ENCODE measurements around the gene B3GNT5.

The B3GNT5 gene, protein sequence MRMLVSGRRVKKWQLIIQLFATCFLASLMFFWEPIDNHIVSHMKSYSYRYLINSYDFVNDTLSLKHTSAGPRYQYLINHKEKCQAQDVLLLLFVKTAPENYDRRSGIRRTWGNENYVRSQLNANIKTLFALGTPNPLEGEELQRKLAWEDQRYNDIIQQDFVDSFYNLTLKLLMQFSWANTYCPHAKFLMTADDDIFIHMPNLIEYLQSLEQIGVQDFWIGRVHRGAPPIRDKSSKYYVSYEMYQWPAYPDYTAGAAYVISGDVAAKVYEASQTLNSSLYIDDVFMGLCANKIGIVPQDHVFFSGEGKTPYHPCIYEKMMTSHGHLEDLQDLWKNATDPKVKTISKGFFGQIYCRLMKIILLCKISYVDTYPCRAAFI

DNA sequence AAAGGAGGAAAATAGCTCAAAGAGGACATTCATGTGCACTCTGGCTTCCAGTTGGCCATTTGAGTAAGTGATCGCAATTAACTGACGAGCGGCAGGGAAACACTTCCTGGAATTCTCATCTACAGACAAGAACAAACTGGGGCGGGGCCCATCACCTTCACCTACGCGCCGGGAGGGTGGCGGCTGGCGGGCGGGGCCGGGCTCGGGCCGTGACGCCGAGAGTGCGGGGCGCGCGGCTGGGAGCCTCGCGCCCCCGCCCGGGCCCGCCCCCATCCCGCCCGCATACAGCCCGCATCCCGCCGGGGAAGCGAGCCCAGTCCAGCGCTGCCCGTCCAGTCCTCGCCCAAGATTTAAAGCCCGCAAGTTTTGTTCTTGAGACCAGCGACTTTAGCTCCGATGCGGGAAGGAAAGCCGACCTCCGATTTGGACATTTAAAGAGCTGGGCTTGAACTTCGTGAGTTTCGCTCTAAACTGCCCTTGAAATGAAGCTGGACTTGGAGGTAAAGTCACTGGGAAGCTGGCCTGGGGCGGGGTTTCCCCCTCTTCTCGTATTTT lies at the start of gene B3GNT5:
Gene B3GNT5, plus strand, starts transcription at position 281 of the 555 bp plus-strand sequence. CDS start 16,546 bp downstream, outside the sequence.
- in situ Hi-C loops (cut with HindIII; ENCODE audit: low pct_ligation_motif_present, low pct_unique_long_range_greater_than_20kb, low sequenced_read_pairs), result no loop called here
- peak; percentile 32 for DNase-seq

- DNase-seq, result no peak
- in situ Hi-C loops (cut with HindIII; ENCODE audit: low pct_ligation_motif_present, low pct_unique_long_range_greater_than_20kb, low sequenced_read_pairs), result no loop called here
Observed at GRCh38 chr3:183203670-183204069, 49.4 kb upstream of the B3GNT5 start.

- in situ Hi-C loops (cut with HindIII; ENCODE audit: low pct_ligation_motif_present, low pct_unique_long_range_greater_than_20kb, low sequenced_read_pairs), result no loop called here
- no peak for DNase-seq
Observed at GRCh38 chr3:183208260-183208659, 44.8 kb upstream of the B3GNT5 start.

GRCh38 chr3:183208800-183209199 lies 44.3 kb upstream of the B3GNT5 start:
- in situ Hi-C loops (cut with HindIII; ENCODE audit: low pct_ligation_motif_present, low pct_unique_long_range_greater_than_20kb, low sequenced_read_pairs), result no loop called here
- no peak for DNase-seq

DNA sequence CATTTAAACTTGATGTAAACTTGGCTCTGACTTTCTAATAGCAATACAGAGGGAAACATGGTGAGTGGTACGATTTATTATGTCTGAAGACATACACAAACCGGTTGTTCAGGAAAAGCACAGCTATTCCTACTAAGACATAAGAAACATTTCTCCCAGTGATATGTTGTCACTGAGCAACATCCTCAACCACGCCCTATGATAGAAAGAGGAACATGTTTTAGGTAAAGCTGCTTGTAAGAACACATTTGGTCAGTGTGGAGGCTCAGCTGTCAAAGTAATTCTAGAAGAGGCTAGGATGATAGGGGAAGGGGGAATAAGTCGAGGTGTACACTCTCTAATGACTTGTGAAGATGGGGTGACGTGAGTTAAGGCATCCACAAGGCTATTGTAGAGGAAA lies 42.7 kb upstream of the B3GNT5 start:
- in situ Hi-C loops (cut with HindIII; ENCODE audit: low pct_ligation_motif_present, low pct_unique_long_range_greater_than_20kb, low sequenced_read_pairs), result no loop called here
- no peak for DNase-seq

GRCh38 chr3:183210862-183211341 lies 42.2 kb upstream of the B3GNT5 start:
- DNase-seq, result no peak
- in situ Hi-C loops (cut with HindIII; ENCODE audit: low pct_ligation_motif_present, low pct_unique_long_range_greater_than_20kb, low sequenced_read_pairs), result no loop called here

- DNase-seq, result no peak
- in situ Hi-C loops (cut with HindIII; ENCODE audit: low pct_ligation_motif_present, low pct_unique_long_range_greater_than_20kb, low sequenced_read_pairs), result no loop called here
Observed at GRCh38 chr3:183211352-183211751, 41.7 kb upstream of the B3GNT5 start.

DNA sequence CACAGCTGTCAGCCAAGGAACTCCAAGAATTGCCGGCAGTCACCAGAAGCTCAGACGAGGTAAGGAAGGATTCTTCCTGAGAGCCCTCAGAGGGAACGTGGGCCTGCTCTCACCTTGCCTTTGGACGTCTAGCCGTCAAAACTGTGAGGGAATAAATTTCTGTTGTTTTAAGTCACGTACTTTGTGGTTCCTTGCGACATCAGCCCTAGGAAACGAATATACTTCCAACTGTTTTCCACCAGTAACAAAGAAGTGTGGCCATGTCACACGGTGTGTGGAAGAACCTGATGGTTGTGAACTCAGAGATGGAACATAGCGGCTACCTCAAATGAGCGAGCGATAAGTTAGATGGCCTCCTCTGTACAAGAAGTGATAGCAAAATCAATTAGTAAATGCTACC lies 41.0 kb upstream of the B3GNT5 start:
- DNase-seq, result no peak
- in situ Hi-C loops (cut with HindIII; ENCODE audit: low pct_ligation_motif_present, low pct_unique_long_range_greater_than_20kb, low sequenced_read_pairs), result no loop called here

- in situ Hi-C loops (cut with HindIII; ENCODE audit: low pct_ligation_motif_present, low pct_unique_long_range_greater_than_20kb, low sequenced_read_pairs), result no loop called here
- no peak for DNase-seq
Observed at GRCh38 chr3:183212565-183212964, 40.5 kb upstream of the B3GNT5 start.

- in situ Hi-C loops (cut with HindIII; ENCODE audit: low pct_ligation_motif_present, low pct_unique_long_range_greater_than_20kb, low sequenced_read_pairs), result no loop called here
- DNase-seq, result no peak
Observed at GRCh38 chr3:183213415-183214276, 39.4 kb upstream of the B3GNT5 start.

DNA sequence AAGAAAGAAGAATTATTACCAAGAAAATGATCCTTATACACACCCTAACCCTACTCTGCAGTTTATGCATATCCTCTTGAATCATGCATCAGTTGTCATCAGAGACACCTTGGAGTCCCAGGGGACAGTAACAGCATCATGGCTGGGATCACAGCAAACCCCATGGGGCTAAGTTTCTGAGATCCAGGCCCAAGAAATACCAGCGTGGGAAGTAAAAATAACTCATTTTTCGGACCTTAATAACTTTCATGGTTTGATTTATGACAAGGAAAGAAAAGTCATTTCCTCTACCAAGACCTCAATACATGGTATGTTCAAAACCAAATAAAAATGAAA lies 38.8 kb upstream of the B3GNT5 start:
- no peak for DNase-seq
- in situ Hi-C loops (cut with HindIII; ENCODE audit: low pct_ligation_motif_present, low pct_unique_long_range_greater_than_20kb, low sequenced_read_pairs), result no loop called here

GRCh38 chr3:183215591-183216202 lies 37.4 kb upstream of the B3GNT5 start:
- in situ Hi-C loops (cut with HindIII; ENCODE audit: low pct_ligation_motif_present, low pct_unique_long_range_greater_than_20kb, low sequenced_read_pairs), result no loop called here

GRCh38 chr3:183217548-183218332 lies 35.3 kb upstream of the B3GNT5 start:
- in situ Hi-C loops (cut with HindIII; ENCODE audit: low pct_ligation_motif_present, low pct_unique_long_range_greater_than_20kb, low sequenced_read_pairs), result no loop called here
- DNase-seq, result no peak

More at GRCh38 chr3:183215591-183216202, 37.4 kb upstream of the B3GNT5 start:
- DNase-seq, result no peak

GRCh38 chr3:183218826-183219225 lies 34.2 kb upstream of the B3GNT5 start:
- no peak for DNase-seq
- in situ Hi-C loops (cut with HindIII; ENCODE audit: low pct_ligation_motif_present, low pct_unique_long_range_greater_than_20kb, low sequenced_read_pairs), result no loop called here

DNA sequence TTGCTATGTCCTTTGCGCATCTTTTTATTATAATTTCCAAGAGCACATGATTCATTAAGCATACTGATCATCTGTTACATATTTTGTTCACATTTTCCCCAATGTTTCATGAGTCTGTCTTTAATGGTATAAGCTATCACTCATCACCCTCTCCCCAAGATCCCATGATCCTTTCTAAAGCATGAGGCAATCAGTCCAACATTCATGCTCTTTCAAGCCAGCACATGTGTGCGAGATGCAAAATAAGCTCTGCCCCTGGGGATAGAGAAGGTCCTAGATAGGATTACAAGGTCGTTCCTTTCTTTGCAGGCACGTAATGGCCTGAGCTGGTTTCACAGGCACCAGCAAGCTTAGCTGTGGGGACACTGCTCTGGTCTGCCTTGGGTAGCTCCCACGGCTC lies 32.2 kb upstream of the B3GNT5 start:
- DNase-seq, result no peak

DNA sequence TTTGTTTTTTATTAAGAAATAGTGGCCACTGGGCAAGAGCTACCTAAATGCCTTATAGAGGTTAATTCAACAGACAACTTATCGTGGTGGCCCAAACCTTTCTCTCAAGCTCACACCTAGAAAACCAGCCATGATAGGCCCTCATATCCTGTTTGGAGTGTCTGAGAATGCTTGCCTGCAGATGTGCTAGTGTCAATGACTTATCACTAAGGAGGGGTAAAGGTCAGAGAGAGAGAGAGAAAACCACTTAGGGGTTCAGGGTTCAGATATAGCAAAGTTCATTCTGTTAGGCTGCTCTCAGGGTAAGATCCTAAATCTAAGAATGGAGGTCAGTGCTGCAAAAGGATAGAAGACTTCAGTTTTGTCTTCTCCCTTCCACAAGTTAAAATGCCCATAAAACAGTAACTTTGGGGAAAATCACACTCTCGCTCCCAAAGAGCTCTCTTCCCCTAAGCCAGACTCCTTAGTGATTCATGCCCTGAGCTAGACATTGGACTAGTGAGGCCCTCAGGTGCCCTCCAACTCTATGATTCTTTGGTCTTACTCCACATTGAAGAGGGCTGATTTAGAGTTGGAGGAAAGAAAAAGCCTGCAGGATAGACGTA lies 30.3 kb upstream of the B3GNT5 start:
- DNase-seq, result no peak
- in situ Hi-C loops (cut with HindIII; ENCODE audit: low pct_ligation_motif_present, low pct_unique_long_range_greater_than_20kb, low sequenced_read_pairs), result no loop called here

More for the DNA sequence above, 32.2 kb upstream of the B3GNT5 start:
- in situ Hi-C loops (cut with HindIII; ENCODE audit: low pct_ligation_motif_present, low pct_unique_long_range_greater_than_20kb, low sequenced_read_pairs), result no loop called here

DNA sequence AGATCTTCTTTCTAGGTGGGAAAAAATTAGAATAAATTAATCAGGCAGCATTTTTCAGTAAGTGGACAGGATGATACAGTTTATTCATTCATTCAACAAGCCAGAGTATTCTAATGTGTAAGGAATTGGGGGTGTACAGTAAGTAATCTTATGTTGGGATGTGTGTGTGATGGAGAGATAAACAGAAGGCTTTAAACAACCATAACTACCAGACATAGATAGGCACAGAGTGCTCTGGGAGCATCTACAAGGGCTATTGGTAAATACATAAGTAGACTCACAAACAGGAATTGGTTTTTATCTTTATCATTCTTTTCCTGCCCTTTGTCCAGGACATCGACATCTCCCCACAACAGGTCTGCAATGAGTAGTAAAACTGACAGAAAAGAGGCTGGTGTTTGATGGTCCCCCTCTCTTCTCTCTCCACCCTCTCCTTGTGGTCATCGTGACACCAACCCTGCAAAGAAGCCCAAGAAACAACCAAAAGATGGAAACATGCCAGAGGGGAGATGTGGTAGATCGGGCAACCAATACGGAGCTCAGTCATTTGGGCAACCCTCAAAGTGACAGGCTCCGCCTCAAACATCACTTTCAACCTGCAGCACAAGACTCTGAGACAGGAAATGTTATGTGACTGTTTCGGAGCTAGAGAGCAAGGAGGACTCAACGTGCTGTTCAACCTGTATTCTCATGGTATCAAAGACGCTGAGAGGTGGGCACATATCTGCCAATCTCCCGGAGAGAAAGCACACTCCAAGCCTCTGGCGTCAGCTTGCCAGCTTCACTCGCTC lies 28.7 kb upstream of the B3GNT5 start:
- DNase-seq, result no peak
- in situ Hi-C loops (cut with HindIII; ENCODE audit: low pct_ligation_motif_present, low pct_unique_long_range_greater_than_20kb, low sequenced_read_pairs), result no loop called here
